Stimulated activated naive CD8-positive, alpha-beta T cell treated with anti-CD3 and anti-CD28 coated beads, Interleukin-15, amount 100 ng/mL, for 72 hours (primary cell): ENCODE results near the gene CAMTA1.
"Not testable (repeated sequence)": the region's sequence is repeated elsewhere in the genome, so short reads cannot be mapped to it uniquely, and the experiment has no call there.

Experiments used
- ATAC-seq: fragments of 150-1000 bp; cut with Tn5 transposase; 2 replicates; pipeline ENCODE4 v1.10.0; 2021; ENCODE audit warnings: mild to moderate bottlenecking, moderate library complexity
- DNase-seq, 2 donors: peaks; one replicate each; pipeline ENCODE4 v3.0.0; 2021 to 2022
- H3K27ac Mint-ChIP-seq, 2 donors: one replicate each; pipeline ENCODE4 v1.8.0; 2022; ENCODE audit warnings: mild to moderate bottlenecking in 2 of 2, mixed read lengths in 2 of 2, moderate library complexity in 2 of 2
- H3K27me3 Mint-ChIP-seq: one replicate; pipeline ENCODE4 v1.8.0; 2022; ENCODE audit warnings: mixed read lengths
- H3K4me1 Mint-ChIP-seq: one replicate; pipeline ENCODE4 v1.8.0; 2022; ENCODE audit warnings: mild to moderate bottlenecking, mixed read lengths
- H3K4me3 Mint-ChIP-seq, 2 donors: one replicate each; pipeline ENCODE4 v1.8.0; 2022; ENCODE audit warnings: mild to moderate bottlenecking in 2 of 2, mixed read lengths in 2 of 2, moderate library complexity in 1 of 2
- H3K9me3 Mint-ChIP-seq, 2 donors: one replicate each; pipeline ENCODE4 v1.8.0; 2022; ENCODE audit warnings: mixed read lengths in 2 of 2

CAMTA1 gene

DNA sequence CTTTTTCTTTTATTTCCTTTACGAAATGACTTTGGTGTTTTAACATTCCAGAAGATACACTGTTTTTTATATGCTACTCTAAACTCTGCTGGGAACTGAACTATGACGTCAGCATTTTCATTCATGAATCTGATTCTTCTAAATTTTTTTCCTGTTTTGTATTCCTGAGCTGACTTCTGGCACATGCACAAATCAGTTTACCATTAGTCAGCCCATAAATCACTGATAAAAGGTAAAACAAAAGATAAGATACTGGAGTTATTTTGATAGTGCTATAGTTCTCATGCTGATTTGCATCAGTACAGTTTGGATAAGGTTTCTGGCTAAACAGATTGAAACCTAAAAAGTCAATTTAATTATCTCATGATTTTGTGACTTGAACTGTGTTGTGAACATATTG lies 10.4 kb downstream of the CAMTA1 start:
- Mint-ChIP-seq H3K4me3 (no peak overlapping the region), H3K27me3 (no peaks in the 10 kb centered on the region), H3K9me3 (no peaks in the 10 kb centered on the region), H3K27ac (no peak overlapping the region), H3K4me1 (peaks cover 30% of the 10 kb centered on the region)
- ATAC-seq (no peak), DNase-seq (no peak)

DNA sequence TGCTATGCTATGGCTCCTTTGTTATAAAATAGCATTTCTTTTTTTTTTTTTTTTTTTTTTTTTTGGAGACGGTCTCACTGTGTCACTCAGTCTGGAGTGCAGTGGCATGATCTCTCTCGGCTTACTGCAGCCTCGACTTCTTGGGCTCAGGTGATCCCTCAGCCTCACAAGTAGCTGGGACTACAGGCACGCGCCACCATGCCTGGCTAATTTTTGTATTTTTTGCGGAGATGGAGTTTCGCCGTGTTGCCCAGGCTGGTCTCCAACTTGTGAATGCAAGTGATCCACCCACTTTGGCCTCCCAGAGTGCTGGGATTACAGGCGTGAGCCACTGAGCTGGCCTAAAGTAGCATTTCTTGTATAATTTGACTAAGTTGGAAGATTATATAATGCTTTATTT lies 10.8 kb downstream of the CAMTA1 start:
- H3K9me3 Mint-ChIP-seq, result no peaks in the 10 kb centered on the region
- DNase-seq (no peak), ATAC-seq (no peak)
- no peak overlapping the region for H3K27ac Mint-ChIP-seq
- peaks cover 28% of the 10 kb centered on the region for H3K4me1 Mint-ChIP-seq
- H3K27me3 Mint-ChIP-seq, result no peaks in the 10 kb centered on the region
- no peak overlapping the region for H3K4me3 Mint-ChIP-seq

DNA sequence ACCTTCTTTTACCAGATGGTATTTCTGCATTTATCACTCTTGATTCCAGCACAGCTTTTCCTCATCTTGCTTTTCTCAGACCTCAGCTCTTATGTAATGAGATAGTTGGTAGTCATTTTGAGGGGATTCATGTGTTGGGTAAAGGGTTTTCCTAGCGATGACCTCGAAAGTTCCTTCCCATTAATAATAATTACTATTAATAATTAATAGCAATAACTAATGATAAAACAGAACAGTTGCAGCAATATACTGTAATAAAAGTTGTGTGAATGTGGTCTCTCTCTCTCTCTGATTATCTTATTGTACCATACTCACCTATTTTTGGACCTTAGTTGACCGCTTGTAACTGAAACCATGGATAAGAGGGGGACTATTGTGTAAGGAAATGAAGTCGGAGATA lies 14.2 kb downstream of the CAMTA1 start:
- no peaks in the 10 kb centered on the region for H3K27me3 Mint-ChIP-seq
- no peak overlapping the region for H3K4me3 Mint-ChIP-seq
- no peak overlapping the region for H3K27ac Mint-ChIP-seq

DNA sequence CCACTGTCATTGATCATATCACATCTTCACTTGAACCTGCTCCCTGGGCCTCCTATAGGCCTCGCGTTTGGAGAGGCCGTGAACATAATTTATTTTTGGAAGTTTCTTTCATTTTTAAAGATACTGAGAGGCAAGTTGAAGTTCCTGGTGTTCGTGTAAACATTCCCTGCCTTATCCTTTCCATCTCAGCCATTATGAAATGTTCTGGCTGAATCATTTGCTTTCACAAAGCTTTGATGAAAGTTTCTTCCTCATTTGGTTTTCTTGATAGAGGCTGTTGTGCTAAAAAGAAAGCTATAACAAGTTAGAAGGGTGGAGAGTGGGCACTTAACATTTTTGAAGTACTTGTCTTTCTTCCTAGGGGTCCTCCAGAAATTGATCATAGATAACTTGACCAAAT lies 15.5 kb downstream of the CAMTA1 start:
- Mint-ChIP-seq H3K27ac (no peak overlapping the region), H3K27me3 (no peaks in the 10 kb centered on the region), H3K4me3 (no peak overlapping the region), H3K9me3 (no peaks in the 10 kb centered on the region), H3K4me1 (peaks cover 45% of the 10 kb centered on the region)
- ATAC-seq (no peak), DNase-seq (no peak)

More for the DNA sequence above, 14.2 kb downstream of the CAMTA1 start:
- peaks cover 33% of the 10 kb centered on the region for H3K4me1 Mint-ChIP-seq
- ATAC-seq (no peak), DNase-seq (no peak)
- no peaks in the 10 kb centered on the region for H3K9me3 Mint-ChIP-seq

DNA sequence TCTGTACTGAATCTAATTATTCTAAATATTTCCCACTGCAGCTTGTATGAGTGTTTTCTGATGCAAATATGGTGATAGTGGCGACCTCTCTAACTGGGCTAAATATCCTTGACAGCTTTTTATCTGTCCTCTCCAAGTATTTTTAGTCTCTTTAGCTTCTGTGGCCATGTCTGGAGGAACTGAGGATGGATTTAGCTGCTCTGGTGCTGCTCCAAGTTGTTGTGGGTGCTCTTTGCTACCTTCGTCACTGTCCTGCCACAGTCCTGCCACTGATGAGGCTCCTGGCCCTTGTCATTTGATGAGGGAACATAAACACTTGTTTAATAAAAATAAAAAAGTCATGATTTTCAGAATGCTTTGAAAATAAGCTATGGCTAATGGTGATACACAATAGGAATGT lies 15.9 kb downstream of the CAMTA1 start:
- H3K9me3 Mint-ChIP-seq, result no peaks in the 10 kb centered on the region
- no peak for ATAC-seq
- H3K4me3 Mint-ChIP-seq, result no peak overlapping the region
- H3K4me1 Mint-ChIP-seq, result peaks cover 50% of the 10 kb centered on the region
- no peak for DNase-seq
- no peaks in the 10 kb centered on the region for H3K27me3 Mint-ChIP-seq
- no peak overlapping the region for H3K27ac Mint-ChIP-seq

DNA sequence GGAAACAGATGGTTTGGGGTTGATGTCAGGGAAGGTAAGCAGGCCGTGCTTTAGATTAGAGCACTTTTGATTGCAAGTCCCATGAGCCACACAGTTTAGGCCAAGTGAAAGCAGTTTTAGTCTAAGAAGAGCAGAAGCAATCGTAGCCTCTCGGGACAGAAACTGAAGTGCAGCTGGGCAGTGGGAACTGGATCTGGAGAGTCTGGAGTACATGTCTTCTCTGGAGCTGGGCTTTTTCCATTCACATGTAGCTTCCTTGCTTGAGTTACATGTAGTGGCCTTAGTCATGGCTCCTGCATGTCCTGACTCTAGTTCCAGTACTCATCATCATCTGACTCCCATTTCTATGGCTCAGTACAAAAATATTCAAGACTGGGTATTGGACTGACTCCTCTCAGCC lies 16.7 kb downstream of the CAMTA1 start:
- Mint-ChIP-seq H3K27me3 (no peaks in the 10 kb centered on the region), H3K4me1 (peaks cover 53% of the 10 kb centered on the region), H3K4me3 (no peak overlapping the region), H3K27ac (no peak overlapping the region), H3K9me3 (no peaks in the 10 kb centered on the region)
- DNase-seq, result no peak
- ATAC-seq, result no peak

DNA sequence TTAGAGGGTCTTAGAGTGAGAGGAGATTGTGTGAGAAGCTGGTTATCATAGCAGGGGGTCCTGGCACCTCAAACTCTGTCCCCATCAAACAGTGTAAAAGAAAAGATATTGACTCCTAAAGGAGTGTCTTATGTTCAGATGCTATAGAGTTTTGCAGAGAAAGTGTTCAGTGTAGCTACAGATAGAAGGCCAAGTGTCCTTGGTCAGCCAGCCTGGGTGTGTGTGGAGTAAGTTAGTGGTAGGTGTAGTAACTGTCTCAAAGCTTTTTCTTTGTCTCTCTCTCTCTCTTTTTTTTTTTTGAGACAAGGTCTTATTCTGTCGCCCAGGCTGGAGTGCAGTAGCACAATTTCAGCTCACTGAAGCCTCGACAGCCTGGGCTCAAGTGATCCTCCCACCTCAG lies 17.2 kb downstream of the CAMTA1 start:
- DNase-seq (no peak), ATAC-seq (no peak)
- H3K27me3 Mint-ChIP-seq, result no peaks in the 10 kb centered on the region
- H3K9me3 Mint-ChIP-seq, result no peaks in the 10 kb centered on the region
- H3K27ac Mint-ChIP-seq, result no peak overlapping the region
- peaks cover 53% of the 10 kb centered on the region for H3K4me1 Mint-ChIP-seq
- H3K4me3 Mint-ChIP-seq, result no peak overlapping the region

DNA sequence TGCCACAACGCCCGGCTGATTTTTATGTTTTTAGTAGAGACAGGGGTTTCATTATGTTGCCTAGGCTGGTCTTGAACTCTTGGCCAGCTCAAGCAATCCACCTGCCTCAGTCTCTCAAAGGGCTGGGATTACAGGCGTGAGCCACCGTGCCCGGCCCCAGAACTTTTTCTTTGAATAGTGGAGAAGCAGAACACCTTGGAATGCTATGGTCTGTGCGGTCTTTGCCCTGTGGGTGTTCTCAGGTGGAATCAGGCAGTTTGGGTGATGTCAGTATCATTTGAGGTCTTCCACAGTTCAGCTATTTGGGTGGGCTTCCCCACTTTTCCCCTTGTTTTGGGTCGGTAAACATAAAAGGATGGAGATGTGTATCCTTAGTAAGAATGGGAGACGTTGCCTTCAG lies 17.6 kb downstream of the CAMTA1 start:
- Mint-ChIP-seq H3K27me3 (no peaks in the 10 kb centered on the region), H3K27ac (no peak overlapping the region), H3K4me3 (no peak overlapping the region), H3K4me1 (peaks cover 53% of the 10 kb centered on the region), H3K9me3 (no peaks in the 10 kb centered on the region)
- no peak for ATAC-seq
- no peak for DNase-seq

DNA sequence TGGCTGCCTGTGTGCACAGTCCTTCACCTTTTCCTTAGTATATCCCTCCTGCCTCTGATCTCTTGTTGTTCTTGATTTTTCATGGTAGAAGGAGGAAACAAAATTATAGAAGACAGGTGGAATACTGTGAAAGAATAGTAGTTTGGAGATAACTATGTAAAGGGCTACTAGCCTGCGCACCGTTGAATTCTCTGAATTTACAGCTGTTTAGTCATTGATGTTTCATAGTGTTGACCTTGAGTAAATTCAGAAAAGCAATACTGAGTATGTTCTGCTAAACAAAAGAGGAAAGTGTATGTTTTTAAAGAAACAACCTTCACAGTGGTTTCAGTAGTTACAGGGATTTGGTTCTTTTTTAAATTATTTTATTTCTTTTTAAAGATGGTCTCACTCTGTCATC lies 18.1 kb downstream of the CAMTA1 start:
- Mint-ChIP-seq H3K4me1 (peaks cover 53% of the 10 kb centered on the region), H3K4me3 (no peak overlapping the region)
- ATAC-seq, result no peak

DNA sequence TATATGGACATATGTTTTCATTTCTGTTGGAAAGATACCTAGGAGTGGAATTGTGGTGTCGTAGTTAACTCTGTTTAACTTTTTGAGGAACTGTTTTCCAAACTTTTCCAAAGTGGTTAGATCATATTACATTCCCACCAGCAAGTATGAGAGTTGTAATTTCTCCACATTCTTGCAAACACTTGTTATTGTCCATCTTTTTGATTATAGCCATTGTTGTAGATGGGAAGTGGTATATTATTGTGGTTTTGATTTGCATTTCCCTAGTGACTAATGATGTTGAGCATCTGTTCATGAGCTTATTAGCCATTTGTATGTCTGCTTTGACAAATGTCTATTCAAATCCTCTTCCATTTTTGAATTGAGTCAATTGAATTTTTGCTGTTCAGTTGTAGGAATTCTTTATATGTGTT lies 19.8 kb downstream of the CAMTA1 start:
- ATAC-seq, result no peak
- Mint-ChIP-seq H3K4me3 (no peak overlapping the region), H3K4me1 (peaks cover 47% of the 10 kb centered on the region)

More for the DNA sequence above, 18.1 kb downstream of the CAMTA1 start:
- no peaks in the 10 kb centered on the region for H3K27me3 Mint-ChIP-seq
- H3K27ac Mint-ChIP-seq, result no peak overlapping the region
- H3K9me3 Mint-ChIP-seq, result no peaks in the 10 kb centered on the region
- DNase-seq, result no peak

DNA sequence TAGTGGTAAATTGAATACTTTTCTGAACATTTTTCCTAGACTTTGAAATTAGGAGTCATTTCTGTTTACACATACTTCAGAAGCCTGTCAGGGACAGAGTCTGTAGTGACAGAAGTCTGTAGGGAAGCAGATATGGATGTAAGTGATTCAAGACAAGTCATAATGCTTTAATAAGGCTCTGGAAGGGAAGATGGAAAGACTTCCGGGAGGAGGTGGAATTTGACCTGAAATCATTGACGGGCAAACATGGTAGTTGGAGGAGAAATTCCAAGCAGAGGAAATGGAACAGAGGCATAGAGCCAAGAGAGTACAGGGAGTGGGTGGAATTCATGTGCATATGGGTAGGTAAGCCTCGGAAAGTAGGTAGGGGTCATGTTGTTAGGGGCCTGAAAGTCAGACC lies 22.5 kb downstream of the CAMTA1 start:
- H3K27me3 Mint-ChIP-seq, result no peaks in the 10 kb centered on the region

More for the DNA sequence above, 19.8 kb downstream of the CAMTA1 start:
- no peaks in the 10 kb centered on the region for H3K27me3 Mint-ChIP-seq
- no peaks in the 10 kb centered on the region for H3K9me3 Mint-ChIP-seq
- H3K27ac Mint-ChIP-seq, result no peak overlapping the region
- no peak for DNase-seq

DNA sequence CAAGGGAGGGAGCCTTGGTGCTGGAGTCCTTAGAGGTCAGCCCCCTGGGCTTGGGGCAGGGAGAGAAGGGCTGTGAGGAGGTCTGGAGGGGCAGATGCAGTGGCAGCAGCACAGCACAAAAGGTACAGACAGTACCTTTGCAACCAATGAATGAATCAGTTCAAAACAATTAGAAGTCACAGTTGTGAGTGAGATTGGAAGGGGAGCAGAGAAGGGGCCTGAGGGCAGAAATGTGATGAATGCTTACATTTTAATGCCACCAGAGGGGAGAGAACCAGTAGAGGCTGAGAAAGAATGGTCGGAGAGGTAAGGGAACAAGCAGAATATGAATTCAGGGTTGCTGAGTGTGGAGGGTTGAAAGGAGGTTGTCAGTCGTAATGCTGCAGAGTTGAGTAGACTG lies 24.2 kb downstream of the CAMTA1 start:
- Mint-ChIP-seq H3K4me3 (no peak overlapping the region), H3K27me3 (no peaks in the 10 kb centered on the region), H3K27ac (no peak overlapping the region), H3K9me3 (no peaks in the 10 kb centered on the region), H3K4me1 (peaks cover 25% of the 10 kb centered on the region)
- no peak for DNase-seq
- ATAC-seq, result no peak

More for the DNA sequence above, 22.5 kb downstream of the CAMTA1 start:
- DNase-seq, result no peak
- Mint-ChIP-seq H3K4me3 (no peak overlapping the region), H3K4me1 (peaks cover 30% of the 10 kb centered on the region), H3K9me3 (no peaks in the 10 kb centered on the region), H3K27ac (no peak overlapping the region)
- no peak for ATAC-seq

DNA sequence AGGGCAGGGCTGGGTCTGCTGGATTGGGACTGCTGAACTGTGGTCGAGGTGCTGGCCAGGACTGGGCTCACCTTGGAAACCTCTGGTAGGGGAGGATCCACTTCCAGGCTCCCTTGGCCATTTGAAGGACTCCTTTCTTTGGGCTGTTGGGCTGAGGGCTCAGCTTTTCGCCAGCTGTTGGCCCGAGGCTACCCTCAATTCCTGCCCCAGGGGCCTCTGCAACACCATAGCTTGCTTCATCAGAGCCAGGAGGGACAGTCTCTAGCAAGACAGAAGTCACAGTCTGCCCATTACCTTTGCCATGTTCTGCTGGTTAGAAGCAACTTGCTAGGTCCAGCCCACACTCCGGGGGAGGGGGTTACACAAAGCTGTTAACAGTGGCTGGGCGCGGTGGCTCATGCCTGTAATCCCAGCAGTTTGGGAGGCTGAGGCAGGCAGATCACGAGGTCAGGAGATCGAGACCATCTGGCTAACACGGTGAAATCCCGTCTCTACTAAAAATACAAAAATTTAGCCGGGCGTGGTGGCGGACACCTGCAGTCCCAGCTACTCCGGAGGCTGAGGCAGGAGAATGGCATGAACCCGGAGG lies 25.0 kb downstream of the CAMTA1 start:
- ATAC-seq, H3K27ac Mint-ChIP-seq, H3K27me3 Mint-ChIP-seq, H3K4me3 Mint-ChIP-seq, H3K9me3 Mint-ChIP-seq, DNase-seq: not testable (repeated sequence)
- peaks cover 19% of the 10 kb centered on the region for H3K4me1 Mint-ChIP-seq

DNA sequence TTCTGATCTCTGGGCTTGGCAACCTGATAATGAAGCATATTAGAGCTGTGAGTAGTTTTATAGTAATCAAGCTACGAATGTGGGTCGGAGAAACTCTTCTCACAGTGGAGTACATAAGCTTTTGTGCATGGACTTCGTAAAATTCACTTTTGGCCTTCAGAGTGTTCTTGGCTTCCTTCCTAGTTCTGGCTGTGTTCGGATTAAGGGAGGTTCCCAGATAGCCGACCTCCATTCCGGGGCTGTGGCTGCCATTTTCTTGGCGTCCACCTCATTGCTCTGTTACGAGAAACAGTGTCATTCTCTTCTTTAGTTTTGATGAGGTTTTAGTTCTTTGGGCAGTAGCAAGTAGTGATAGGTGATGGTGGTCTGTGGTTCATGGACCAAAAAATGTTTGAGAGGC lies 26.3 kb downstream of the CAMTA1 start:
- ATAC-seq (no peak), DNase-seq (no peak)
- no peak overlapping the region for H3K4me3 Mint-ChIP-seq
- peaks cover 20% of the 10 kb centered on the region for H3K4me1 Mint-ChIP-seq
- no peaks in the 10 kb centered on the region for H3K27me3 Mint-ChIP-seq
- no peak overlapping the region for H3K27ac Mint-ChIP-seq
- H3K9me3 Mint-ChIP-seq, result no peaks in the 10 kb centered on the region

DNA sequence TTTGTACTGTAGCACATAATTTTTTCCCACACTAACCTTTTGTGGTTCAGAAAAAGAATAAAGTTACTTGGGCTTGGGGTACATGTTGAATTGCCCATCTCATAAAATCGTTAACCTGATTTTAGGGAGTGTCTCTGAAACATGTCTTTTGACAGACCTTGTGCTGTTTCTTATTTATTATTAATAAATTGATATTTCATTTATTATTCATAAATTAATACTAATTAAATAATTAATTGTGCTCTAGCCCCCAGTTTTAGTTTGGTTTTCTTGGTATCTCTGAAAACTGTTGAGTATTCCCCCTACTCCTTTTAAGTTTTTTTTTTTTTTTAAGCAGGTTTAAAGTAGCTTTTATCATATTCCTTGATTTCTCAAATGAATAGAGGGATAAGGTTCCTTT lies 27.9 kb downstream of the CAMTA1 start:
- H3K9me3 Mint-ChIP-seq, result no peaks in the 10 kb centered on the region
- H3K27me3 Mint-ChIP-seq, result no peaks in the 10 kb centered on the region

DNA sequence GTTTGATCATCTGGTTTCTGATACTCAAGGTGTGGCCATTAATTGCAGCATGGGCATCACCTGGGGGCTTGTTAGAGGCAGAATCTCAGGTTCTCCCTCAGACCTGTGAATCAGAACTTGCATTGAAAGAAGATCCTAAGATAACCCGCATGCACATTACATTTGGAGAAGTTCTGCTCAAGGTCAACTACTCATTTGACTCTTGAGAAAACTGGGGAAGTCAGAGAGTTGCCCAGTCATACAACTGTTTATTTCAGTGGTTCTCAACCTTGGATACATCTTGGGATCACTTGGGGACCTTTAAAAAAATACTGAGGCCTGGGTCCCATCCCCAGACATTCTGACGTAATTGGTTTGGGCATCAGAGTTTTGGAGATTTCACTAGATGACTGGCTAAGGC lies 30.5 kb downstream of the CAMTA1 start:
- H3K27ac Mint-ChIP-seq, result no peak overlapping the region
- no peaks in the 10 kb centered on the region for H3K9me3 Mint-ChIP-seq
- ATAC-seq (no peak), DNase-seq (no peak)
- peaks cover 47% of the 10 kb centered on the region for H3K4me1 Mint-ChIP-seq
- H3K27me3 Mint-ChIP-seq, result no peaks in the 10 kb centered on the region
- H3K4me3 Mint-ChIP-seq, result no peak overlapping the region

More for the DNA sequence above, 27.9 kb downstream of the CAMTA1 start:
- H3K4me1 Mint-ChIP-seq, result peaks cover 31% of the 10 kb centered on the region
- H3K27ac Mint-ChIP-seq, result no peak overlapping the region
- no peak overlapping the region for H3K4me3 Mint-ChIP-seq
- DNase-seq (no peak), ATAC-seq (no peak)
